Limb (tissue), 2 donors: Measurements from ENCODE around the gene STARD9.
"Not testable (repeated sequence)": the region's sequence is repeated elsewhere in the genome, so short reads cannot be mapped to it uniquely, and the experiment has no call there.

ENCODE experiments used
- DNase-seq, 2 donors: peaks; one replicate each; pipeline ENCODE4 v3.0.0-alpha.2; 2016; ENCODE audit errors: extremely low spot score in 2 of 2

STARD9 gene

DNA sequence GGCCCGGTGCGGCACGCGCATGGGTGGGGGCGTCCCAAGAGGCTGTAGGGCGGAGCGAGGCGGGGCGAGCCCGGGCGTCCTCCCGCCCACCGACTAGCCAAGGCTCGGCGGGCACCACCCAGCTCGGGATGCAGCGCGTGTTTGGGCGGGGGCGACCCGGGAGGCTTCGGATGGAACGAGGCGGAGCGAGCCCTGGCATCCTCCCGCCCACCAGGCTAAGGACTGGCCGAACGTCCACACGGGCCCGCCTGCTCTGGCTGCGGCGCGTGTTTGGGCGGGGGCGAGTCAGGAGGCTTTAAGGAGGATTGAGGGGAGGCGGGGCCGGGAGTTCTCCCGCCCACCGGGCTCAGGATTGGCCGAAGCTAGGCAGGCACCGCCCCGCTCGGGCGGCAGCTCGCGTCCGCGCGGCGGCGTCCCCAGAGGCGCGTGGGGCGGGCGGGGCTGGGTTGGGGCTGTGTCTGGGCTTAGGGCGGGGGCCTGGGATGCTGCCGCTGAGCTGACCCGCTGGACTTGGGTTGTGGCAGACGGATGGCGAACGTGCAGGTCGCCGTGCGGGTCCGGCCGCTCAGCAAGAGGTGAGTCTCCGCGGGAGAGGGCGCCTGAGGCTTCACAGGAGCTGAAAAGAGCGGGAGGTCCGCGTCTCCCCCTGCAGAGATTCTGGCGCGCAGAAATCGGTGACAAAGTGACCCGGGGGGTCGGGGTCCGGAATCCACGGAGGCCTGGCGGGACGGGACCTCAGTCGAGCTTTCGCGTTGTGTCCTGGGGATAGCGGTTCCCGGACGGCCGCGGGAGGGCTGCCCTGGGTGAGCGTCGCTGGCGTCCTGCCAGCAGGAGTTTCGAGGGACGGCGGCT lies at the start of gene STARD9:
Gene STARD9 (plus strand): TSS at position 419 of the 852 bp plus-strand sequence. CDS start 110 bp downstream, at position 529.
- DNase-seq: peak; percentile 98

GRCh38 chr15:42528970-42529369 lies 46.4 kb upstream of the STARD9 start:
- DNase-seq: no peak

GRCh38 chr15:42533246-42533645 lies 42.2 kb upstream of the STARD9 start:
- no peak for DNase-seq

- DNase-seq: no peak
These were observed 30.4 kb upstream of the STARD9 start for GRCh38 chr15:42544853-42545629.

DNA sequence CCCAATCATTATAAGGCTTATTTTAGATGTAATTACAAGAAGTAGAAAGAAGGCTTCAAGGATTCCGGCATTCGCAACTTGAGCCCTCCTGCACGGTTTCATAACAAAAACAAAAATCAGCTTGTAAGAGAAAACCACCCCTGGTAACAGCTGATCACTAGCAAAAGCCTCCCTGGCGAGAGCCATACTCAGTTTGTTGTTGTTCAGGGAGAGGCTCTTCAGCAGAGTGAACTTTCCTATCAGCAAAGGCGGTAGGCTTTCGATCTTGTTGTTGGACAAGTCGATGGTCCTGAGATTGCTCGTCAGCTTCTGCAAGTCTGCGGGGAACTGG lies 27.5 kb upstream of the STARD9 start:
- DNase-seq: no peak

DNA sequence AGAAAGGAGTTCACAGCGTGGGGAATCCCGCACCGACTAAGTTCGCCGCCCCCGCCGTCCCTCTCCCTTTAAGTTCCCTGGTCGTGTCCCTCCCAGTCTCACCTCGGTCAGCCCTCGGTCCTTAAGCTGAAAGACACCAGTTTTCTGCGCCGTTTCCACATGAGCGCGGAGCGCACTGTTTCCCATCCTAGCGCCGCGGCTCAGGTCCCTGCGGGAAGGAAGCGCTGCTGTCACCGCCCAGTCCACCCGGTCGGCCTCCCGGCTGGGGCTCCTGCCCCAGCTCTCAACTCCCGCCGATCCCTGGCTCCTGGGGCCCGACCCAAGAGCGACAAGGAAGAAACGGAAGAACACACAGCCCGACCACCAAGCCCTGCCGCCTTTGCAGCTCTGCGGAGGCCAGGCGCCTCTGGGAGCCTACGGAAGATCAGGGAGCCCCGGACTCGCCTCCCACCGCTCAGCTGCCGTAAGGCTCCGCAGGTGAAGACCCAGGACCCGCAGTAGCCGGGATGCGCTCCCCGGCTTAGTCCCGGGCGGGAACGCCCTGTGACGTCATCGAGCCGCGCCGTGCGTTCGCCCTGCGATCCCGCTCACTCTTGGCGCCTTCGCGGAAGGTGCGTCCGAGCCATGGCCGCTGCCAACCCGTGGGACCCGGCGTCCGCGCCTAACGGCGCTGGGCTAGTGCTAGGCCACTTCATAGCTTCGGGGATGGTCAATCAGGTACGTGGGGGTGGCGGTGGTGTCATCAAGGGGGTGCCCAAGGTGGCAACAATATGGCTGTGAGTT lies 27.0 kb upstream of the STARD9 start, which contains the start of the genes HAUS2 and LRRC57:
Gene HAUS2 (plus strand): TSS at position 590 of the 783 bp plus-strand sequence. CDS start 35 bp downstream, at position 625.
Gene LRRC57 (minus strand): TSS at position 545 of the 783 bp plus-strand sequence. CDS start 359 bp downstream, at position 186.
- DNase-seq: peak; percentile 88 to 94

- peak in 1 of 2 donors; percentile 54 for DNase-seq
These were observed 26.3 kb upstream of the STARD9 start for GRCh38 chr15:42549032-42549491.

DNA sequence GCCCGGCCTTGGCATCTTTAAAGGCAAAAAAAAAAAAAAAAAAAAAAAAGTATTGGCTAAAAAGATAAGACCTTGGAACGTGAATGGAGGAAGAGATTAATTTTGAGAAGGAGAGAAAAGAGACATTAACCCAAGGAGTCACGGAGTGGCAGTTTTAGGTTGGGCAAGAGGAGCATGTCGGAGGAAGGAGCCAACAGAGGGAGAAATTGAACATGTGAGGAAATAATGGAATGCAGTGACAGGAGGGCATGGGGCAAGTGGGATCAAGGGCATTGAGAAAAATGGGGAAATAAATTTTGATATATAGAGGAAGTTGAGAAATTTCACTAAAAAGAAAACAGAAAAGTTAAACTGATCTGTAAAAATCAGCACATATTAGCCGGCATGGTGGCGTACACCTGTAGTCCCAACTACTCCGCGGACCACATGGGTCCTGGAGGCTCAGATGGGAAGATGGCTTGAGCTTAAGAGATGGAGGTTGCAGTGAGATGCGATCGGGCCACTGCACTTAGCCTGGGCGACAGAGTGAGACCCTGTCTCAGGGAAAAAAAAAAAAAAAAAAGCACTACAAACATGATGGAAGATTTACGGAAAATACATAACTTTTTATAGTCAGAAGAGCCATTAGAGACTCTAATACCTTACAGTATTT lies 25.5 kb upstream of the STARD9 start:
- DNase-seq: no peak

GRCh38 chr15:42553554-42553953 lies 21.9 kb upstream of the STARD9 start:
- no peak for DNase-seq

GRCh38 chr15:42556550-42557207 lies 18.7 kb upstream of the STARD9 start:
- not testable (repeated sequence) for DNase-seq

DNA sequence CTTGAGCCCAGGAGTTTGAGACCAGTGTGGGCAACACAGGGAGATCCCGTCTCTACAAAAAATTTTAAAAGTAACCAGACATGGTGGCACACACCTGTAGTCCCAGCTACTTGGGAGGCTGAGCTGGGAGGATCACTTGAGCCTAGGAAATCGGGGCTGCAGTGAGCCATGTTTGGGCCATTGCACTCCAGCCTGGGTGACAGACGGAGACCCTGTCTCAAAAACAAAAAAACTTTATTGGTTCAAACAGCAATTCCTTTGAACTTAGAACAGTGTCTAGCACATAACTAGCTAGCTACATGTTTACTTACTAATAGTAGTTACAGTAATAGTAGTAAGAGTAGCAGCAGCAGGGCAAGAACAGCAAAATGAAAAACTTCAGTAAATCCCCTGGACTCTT lies 16.7 kb upstream of the STARD9 start:
- DNase-seq: no peak

- no peak for DNase-seq
These were observed 711 bp downstream of the STARD9 start for GRCh38 chr15:42576040-42576594.

DNA sequence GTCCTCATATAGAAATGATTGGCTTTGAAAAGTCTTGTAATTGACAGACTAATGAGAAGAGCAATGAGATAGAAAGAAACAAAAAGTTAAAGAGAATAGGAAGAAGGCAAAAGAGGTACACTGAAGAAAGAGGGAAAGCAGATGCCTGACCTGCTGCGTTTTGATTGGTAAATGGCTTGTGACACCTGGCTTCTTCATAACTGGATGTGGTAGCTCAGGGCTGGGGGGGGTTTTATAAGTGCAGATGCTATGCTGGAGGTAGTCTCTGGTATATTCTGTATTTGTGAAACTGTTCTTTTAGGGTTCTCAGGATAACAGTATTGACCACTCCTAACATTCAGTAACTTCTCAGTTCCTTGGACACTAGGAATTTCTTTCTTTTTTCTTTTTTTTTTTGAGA lies 1.4 kb downstream of the STARD9 start:
- no peak for DNase-seq

DNA sequence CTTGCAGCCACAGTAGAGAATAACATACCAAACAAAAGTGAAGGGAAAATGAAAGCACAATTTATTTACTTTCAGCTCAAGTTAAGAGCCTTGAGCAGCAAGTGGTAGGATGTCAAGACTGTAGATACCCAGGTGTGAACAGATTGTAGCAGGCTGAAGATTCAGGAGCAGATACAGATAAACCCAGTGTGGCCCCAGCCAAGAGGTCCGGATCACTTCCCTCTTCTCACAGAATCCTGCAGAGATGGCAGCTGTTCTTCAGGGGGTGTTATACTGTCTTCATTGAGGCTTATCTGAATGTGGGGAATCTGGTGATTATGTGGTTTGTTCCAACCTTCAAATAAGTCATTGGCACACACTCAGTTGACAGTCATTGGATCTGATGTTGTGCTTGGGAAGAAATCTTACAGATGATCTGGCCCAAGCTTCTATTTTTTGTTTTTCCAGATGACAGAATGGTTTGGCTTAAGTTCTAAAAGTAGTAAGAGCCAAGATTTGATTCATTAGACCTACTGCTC lies 2.2 kb downstream of the STARD9 start:
- DNase-seq: peak in 1 of 2 donors; percentile 44

GRCh38 chr15:42578984-42579537 lies 3.7 kb downstream of the STARD9 start:
- DNase-seq: no peak

DNA sequence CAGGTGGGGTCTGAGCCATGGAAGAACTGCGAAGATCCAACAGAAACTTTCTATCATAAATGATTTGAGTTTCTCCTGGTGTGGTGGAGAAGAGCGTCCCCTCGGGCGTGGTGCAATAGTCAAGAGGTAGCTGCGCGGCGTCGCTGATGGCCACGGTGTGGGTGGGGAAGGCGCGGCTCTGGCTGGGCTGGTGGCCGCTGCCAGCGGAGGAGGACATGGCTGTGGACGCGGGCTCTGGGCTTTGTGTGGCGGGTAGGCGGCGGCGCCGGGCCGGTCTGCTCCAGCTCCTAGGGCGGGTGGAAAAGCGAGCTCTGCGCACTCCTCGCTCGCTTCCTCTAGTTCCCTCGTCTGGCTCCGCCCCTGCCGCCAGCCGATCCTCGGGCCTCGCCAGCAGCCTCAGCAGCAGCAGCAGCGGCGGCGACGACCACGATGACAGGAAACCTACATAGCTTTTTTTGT lies 5.9 kb downstream of the STARD9 start:
- DNase-seq: peak; percentile 86 to 87

DNA sequence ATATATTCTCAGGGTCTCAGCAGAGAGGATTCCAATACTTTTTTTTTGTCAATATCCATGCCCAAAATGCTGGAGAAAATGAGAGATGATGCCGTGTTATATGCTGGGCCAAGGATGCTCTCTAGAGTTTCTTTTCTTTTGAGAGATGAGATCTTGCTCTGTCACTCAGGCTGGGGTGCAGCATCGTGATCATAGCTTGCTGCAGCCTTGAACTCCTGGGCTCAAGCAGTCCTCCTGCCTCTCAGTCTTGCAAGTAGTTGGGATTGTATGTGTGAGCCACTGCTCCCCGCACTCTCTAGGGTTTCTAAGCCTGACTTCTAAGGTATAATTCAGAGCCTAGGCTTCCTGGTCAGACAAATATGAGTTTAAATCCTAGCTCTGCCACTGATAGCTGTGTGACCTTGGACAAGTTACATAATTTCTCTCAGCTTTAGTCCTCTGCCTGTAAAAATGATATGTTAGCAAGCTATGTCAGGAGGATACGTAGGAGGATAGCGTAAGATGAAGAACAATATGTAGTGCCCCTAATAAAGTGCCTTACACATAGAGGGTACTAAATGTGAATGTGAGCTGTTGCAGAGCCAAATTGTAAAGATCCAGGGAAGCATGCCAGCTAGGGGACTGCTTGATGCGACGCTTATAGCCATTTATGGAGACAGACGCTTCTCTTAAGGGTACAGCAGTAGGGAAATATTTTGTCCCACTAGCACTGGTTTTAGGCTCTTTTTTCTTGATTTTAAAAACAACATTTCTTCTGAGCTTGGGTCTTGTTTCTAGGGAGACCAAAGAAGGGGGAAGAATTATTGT lies 7.4 kb downstream of the STARD9 start:
- no peak for DNase-seq

DNA sequence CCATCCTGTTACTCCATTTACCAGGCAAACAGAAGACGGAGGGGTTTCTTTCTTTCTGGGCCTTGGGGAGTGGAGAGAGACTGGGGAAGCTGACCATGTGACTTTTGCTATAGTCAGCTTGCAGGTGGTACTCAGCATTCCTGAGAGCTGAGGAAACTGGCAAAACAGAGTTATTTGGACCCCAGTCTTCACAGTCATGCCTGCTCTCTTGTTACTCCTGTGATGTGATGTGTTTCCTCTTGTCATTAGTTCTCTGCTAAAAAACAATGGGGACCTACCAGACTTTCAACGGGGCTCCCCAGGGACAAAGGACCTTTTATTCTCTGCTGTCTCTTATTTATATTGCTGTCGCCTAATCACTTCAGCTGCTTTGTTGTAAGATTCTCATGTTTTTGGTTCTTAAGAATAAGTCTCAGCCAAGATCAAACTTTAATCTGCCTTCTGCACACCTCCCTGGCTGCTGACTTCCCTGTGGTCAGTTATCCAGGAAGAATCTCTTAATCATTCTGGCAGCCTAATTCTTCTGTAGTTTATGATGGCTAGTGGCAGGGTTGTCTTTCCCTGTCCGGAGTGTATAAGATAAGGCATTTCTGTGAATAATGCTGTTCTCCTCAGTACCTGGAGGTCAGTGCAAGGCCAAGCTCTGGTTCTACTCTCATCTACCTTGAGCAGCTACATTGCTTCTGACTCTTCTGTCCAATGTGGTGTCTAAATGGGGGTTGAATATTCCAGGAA lies 8.8 kb downstream of the STARD9 start:
- DNase-seq: no peak
